Endothelial cell (in vitro differentiated cells): Measurements from ENCODE around the gene EZH1. TPM values are rescaled to one million over a fixed set of nuclear protein-coding genes. Genes with fewer than 3 reads are reported as not detected.

Experiments used
- DNase-seq: peaks from one replicate; pipeline ENCODE4 v3.0.0; 2021; ENCODE audit warnings: low spot score
- H3K27ac Mint-ChIP-seq: one replicate; pipeline ENCODE4 v1.8.0; 2021; ENCODE audit warnings: mixed read lengths, inconsistent platforms; ENCODE audit not compliant: unreplicated experiment
- H3K27me3 Mint-ChIP-seq: one replicate; pipeline ENCODE4 v1.8.0; 2021; ENCODE audit warnings: mild to moderate bottlenecking, moderate library complexity, mixed read lengths, inconsistent platforms; ENCODE audit not compliant: unreplicated experiment
- H3K36me3 Mint-ChIP-seq: one replicate; pipeline ENCODE4 v1.8.0; 2021; ENCODE audit warnings: mild to moderate bottlenecking, low read depth, mixed read lengths, inconsistent platforms; ENCODE audit not compliant: unreplicated experiment
- H3K4me1 Mint-ChIP-seq: one replicate; pipeline ENCODE4 v1.8.0; 2021; ENCODE audit warnings: mild to moderate bottlenecking, mixed read lengths, inconsistent platforms; ENCODE audit not compliant: unreplicated experiment
- H3K4me3 Mint-ChIP-seq: one replicate; pipeline ENCODE4 v1.8.0; 2021; ENCODE audit warnings: mild to moderate bottlenecking, mixed read lengths, inconsistent platforms; ENCODE audit not compliant: unreplicated experiment
- H3K9me3 Mint-ChIP-seq: one replicate; pipeline ENCODE4 v1.8.0; 2021; ENCODE audit warnings: mixed read lengths, inconsistent platforms; ENCODE audit not compliant: unreplicated experiment
- CTCF ChIP-seq: fragments of 200-600 bp; sonication (generic); IDR thresholded peaks from one replicate; pipeline ENCODE4 v1.5.0; 2021; ENCODE audit warnings: antibody characterized with exemption; ENCODE audit not compliant: unreplicated experiment
- total RNA-seq: library from RNA; stranded (reverse); fragmentation: NEBNext Ultra II Directional; extraction: Animal tissue kit (Norgen Biotek cat#: 25700); gene quantifications from one replicate; pipeline ENCODE4 v1.2.1, GENCODE V29; 2021; ENCODE audit not compliant: unreplicated experiment

EZH1 gene
- total RNA-seq, 1 donor from 2014 or later = 31.7 TPM

- peaks cover 7% of the 10 kb centered on the region for H3K27me3 Mint-ChIP-seq
- H3K27ac Mint-ChIP-seq = peak within 1 kb of the TSS; percentile 13
- peaks cover 8% of the 10 kb centered on the region for H3K4me1 Mint-ChIP-seq
- H3K36me3 Mint-ChIP-seq = peaks cover 6% of the 10 kb centered on the region
- no peaks in the 10 kb centered on the region for H3K9me3 Mint-ChIP-seq
- no peak for TF ChIP-seq CTCF
- peak within 1 kb of the TSS; percentile 89 for H3K4me3 Mint-ChIP-seq
- DNase-seq = peak; percentile 86
Observed at GRCh38 chr17:42659079-42659931, 85.5 kb downstream of the EZH1 start, which contains the start of gene TUBG2. TSS of gene TUBG2 (plus strand) at chr17:42659284. CDS start at chr17:42659504, 220 bp downstream.

DNA sequence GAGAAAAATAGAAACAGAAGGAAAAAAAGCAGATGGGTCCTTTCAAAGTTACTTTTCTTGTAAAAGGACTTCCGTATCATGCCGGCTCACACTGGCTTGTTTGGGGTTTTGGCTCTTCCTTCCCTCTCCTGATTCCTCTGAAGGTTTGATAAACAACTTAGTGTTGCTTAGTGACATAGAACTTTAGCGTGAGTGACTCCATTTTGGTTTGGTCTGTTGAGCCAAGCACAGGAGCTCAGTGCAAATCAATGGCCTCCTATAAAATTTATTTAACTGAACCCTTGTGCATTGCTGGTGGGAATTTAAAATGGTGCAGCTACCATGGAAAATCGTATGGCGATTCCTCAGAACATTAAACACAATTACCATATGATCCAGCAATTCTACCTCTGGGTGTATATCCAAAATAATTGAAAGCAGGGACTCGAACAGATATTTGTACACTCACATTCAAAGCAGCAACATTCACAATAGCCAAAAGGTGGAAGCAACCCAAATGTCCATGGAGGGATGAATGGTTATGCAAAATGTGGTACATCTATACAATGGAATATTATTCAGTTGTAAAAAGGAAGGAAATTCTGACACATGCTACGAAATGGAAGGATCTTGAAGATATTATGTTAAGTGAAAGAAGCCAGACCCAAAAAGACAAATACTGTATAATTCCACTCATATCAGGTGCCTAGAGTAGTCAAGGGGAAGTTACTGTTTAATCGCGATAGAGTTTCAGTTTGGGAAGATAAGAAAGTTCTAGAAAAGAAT is 86.8 kb downstream of the EZH1 start:
- no peak for DNase-seq
- peak overlapping the region; percentile 13 for H3K27ac Mint-ChIP-seq
- H3K4me1 Mint-ChIP-seq = peaks cover 13% of the 10 kb centered on the region
- peak overlapping the region; percentile 61 for H3K4me3 Mint-ChIP-seq
- H3K27me3 Mint-ChIP-seq = peaks cover 7% of the 10 kb centered on the region
- peaks cover 6% of the 10 kb centered on the region for H3K36me3 Mint-ChIP-seq
- no peak for TF ChIP-seq CTCF
- H3K9me3 Mint-ChIP-seq = no peaks in the 10 kb centered on the region

GRCh38 chr17:42655528-42655927 is 89.3 kb downstream of the EZH1 start:
- TF ChIP-seq CTCF = no peak
- peaks cover 7% of the 10 kb centered on the region for H3K27me3 Mint-ChIP-seq
- H3K4me3 Mint-ChIP-seq = no peak overlapping the region
- H3K36me3 Mint-ChIP-seq = peaks cover 6% of the 10 kb centered on the region
- H3K9me3 Mint-ChIP-seq = no peaks in the 10 kb centered on the region
- H3K27ac Mint-ChIP-seq = no peak overlapping the region
- no peak for DNase-seq
- peaks cover 13% of the 10 kb centered on the region for H3K4me1 Mint-ChIP-seq

DNA sequence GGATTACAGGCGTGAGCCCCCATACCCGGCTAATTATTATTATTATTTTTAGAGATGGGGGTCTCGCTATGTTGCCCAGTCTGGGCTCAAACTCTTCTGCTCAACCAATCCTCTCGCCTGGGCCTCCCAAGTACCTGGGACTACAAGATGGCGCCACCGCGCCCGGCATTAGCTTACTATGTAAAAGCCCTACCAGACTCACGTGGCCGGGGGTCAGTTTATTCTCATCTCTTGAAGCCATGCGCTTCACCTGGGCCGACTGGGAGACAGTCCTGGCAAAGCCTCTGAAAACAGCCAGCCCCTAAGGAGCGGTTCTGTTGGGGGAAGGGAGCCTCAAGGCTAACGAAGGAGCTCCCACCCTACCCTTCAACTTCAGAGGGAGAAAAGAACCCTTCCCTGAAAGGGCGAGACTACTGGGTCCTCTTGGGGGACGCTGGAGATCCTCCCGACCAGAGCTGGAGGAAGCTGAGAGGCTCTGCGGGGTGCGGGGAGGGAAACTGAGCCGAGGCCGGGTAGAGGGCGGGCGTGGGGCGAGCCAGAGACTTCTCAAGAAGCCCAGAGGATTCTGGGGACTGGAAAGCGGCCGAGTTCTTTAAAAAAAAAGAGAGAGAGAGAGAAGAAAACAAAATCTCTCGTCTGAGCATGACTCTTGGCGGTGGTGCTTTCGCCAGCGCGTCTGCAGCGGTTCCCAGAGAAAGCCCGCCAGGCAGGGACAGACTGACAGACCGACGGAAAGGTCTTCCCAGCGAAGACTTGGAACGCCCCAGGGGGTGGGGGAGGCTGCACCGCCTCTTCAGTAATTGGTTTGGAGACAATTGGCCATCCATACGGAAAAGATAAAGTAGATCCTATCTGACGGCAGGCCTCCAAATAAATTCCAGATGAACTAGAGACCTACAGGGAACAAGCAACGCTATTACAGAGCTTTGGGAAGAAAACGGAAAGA is 91.4 kb downstream of the EZH1 start:
- Mint-ChIP-seq H3K4me1 (peaks cover 13% of the 10 kb centered on the region), H3K27ac (no peak overlapping the region), H3K27me3 (peaks cover 7% of the 10 kb centered on the region), H3K9me3 (no peaks in the 10 kb centered on the region), H3K4me3 (peak overlapping the region; percentile 5), H3K36me3 (peaks cover 6% of the 10 kb centered on the region)
- DNase-seq = no peak
- TF ChIP-seq CTCF = no peak
